Activated B cell treated with CpG ODN at 0.5 μM for 24 hours (primary cell): ENCODE results near the gene SRSF2. TPM values are rescaled to one million over a fixed set of nuclear protein-coding genes. Genes with fewer than 3 reads are reported as not detected.

Experiments
- ATAC-seq: fragments of 200-7000 bp; cut with Tn5 transposase; one replicate; pipeline ENCODE4 v1.10.0; 2021; ENCODE audit warnings: low read depth, mild to moderate bottlenecking, moderate library complexity
- CTCF ChIA-PET: fragments of 350-600 bp; sonication (Branson Sonifier 250); formaldehyde crosslinking; loops from one replicate; lab custom pipeline; 2021; ENCODE audit warnings: antibody characterized with exemption; lab: Charles Lee
- POLR2A ChIA-PET: fragments of 350-600 bp; sonication (Branson Sonifier 250); formaldehyde crosslinking; loops from one replicate; lab custom pipeline; 2021; ENCODE audit warnings: antibody characterized with exemption; lab: Charles Lee
- DNase-seq: peaks from one replicate; pipeline ENCODE4 v3.0.0; 2022
- H3K27ac Mint-ChIP-seq: one replicate; pipeline ENCODE4 v1.8.0; 2020; ENCODE audit warnings: mixed read lengths
- H3K27me3 Mint-ChIP-seq: one replicate; pipeline ENCODE4 v1.8.0; 2021; ENCODE audit warnings: mixed read lengths
- H3K36me3 Mint-ChIP-seq: one replicate; pipeline ENCODE4 v1.8.0; 2021; ENCODE audit warnings: low read depth, mixed read lengths
- H3K4me1 Mint-ChIP-seq: one replicate; pipeline ENCODE4 v1.8.0; 2021; ENCODE audit warnings: mixed read lengths
- H3K4me3 Mint-ChIP-seq: one replicate; pipeline ENCODE4 v1.8.0; 2020; ENCODE audit warnings: mild to moderate bottlenecking, mixed read lengths
- H3K9me3 Mint-ChIP-seq: one replicate; pipeline ENCODE4 v1.8.0; 2020; ENCODE audit warnings: mixed read lengths
- intact Hi-C: fragments of 100-400 bp; cut with micrococcal nuclease; formaldehyde crosslinking; loops from one replicate; pipeline ENCODE4 v1.15.1; 2024
- total RNA-seq: library from RNA; stranded (reverse); gene quantifications from 2 replicates; pipeline ENCODE4 v1.2.3, GENCODE V29; 2022
- TF ChIP-seq, protein P1 (sequence below): fragments of 200-600 bp; IDR thresholded peaks from one replicate; pipeline ENCODE4 v1.8.0; 2022; ENCODE audit warnings: antibody characterized with exemption, mild to moderate bottlenecking

The SRSF2 gene
- total RNA-seq, 1 donor from 2014 or later: 367 TPM

DNA sequence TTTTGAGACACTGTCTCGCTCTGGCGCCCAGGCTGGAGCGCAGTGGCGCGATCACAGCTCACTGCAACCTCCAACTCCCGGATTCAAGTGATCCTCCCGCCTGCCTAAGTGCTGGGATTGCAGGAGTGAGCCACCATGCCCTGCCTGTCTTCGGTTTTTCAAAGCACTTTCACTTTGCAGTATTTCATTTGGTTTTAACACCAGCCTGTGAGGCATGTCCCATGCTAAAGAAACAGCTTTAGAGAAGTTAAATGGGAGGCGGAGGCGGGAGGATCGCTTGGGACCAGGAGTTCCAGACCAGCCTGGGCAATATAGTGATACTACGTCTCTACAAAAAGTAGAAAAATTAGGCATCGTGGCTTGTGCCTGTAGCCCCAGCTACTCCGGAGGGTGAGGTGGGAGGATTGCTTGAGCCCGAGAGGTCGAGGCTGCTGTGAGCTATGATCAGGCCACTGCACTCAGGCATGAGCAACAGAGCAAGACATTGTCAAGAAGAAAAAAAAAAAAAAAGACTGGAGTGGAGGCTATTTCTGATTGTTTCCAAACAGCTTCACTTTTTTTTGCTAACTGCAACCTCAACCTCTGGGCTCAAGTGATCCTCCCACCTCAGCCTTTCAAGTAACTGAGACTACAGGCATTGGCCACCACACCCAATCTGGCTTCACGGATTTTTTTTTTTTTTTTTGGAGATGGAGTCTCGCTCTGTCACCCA lies 9.2 kb downstream of the SRSF2 start:
- DNase-seq (no peak), ATAC-seq (no peak)
- Mint-ChIP-seq H3K27me3 (no peaks in the 10 kb centered on the region), H3K4me3 (peak overlapping the region; percentile 96), H3K27ac (peak overlapping the region; percentile 95), H3K4me1 (peaks cover 62% of the 10 kb centered on the region), H3K36me3 (peaks cover 67% of the 10 kb centered on the region), H3K9me3 (no peaks in the 10 kb centered on the region)
- TF ChIP-seq, protein P1, sequence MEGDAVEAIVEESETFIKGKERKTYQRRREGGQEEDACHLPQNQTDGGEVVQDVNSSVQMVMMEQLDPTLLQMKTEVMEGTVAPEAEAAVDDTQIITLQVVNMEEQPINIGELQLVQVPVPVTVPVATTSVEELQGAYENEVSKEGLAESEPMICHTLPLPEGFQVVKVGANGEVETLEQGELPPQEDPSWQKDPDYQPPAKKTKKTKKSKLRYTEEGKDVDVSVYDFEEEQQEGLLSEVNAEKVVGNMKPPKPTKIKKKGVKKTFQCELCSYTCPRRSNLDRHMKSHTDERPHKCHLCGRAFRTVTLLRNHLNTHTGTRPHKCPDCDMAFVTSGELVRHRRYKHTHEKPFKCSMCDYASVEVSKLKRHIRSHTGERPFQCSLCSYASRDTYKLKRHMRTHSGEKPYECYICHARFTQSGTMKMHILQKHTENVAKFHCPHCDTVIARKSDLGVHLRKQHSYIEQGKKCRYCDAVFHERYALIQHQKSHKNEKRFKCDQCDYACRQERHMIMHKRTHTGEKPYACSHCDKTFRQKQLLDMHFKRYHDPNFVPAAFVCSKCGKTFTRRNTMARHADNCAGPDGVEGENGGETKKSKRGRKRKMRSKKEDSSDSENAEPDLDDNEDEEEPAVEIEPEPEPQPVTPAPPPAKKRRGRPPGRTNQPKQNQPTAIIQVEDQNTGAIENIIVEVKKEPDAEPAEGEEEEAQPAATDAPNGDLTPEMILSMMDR: no peak
- ChIA-PET POLR2A (interaction anchor here (0.6 to 6.0 kb wide), 23 partner anchors 9 to 1736 kb away, joined by 3 to 218 read pairs (median 4); partner anchors contain the start of genes MFSD11, SEC14L1, SRSF2 and TRIM65), CTCF (interaction anchor here (0.7 to 1.6 kb wide), 6 partner anchors 7 to 200 kb away, joined by 3 to 4 read pairs (median 3); partner anchors contain the start of gene MFSD11)
- intact Hi-C loops: loop anchor here (1.0 to 10.0 kb wide), 5 partner anchors 111 to 1231 kb away; partner anchors contain the start of genes PRPSAP1 and TNRC6C

DNA sequence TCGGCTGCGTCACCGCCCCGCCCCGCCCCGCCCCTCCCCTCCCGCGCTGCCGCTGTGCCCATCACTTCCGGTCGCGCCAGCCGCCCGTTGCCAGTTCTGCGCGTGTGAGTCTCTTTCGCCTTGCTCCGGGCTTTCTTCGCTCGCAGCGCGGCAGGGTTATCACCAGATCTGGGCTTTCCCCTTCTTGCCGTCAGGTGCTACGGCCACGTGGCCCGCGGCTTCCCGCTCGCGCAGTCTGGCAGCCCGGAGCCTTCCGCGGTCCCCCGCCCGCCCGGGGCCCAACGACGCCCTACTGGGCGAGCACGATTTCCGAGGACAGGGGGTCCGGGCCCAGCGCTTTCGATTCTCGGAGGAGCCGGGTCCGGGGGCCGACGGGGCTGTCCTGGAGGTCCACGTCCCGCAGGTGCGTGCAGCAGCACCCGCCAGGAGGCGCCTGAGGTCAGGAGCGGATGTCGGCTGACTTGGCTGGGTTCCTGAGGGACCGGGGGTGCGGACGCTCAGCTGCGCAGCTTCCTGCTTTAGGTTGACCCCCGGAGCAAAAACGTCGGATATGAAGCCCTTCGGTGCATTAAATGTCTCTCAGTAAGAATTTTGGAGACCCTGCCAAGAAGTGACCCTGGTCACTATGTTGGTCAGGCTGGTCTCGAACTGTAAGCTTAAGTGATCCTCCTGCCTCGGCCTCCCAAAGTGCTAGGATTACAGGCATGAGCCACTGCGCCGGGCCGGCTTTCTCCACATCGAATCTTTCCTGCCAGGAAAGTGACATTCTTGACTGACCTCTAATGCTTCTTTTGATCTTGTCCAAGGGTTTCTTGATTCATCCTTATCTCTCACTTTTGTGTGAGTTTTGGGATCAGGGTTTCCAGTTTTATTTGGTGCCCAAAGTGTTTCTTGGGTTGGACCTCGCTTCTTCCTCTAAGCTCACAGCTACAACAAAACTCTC lies 10.1 kb downstream of the SRSF2 start, which contains the start of gene METTL23:
Gene METTL23 (plus strand): TSS at position 64 of the 943 bp plus-strand sequence. CDS start 2,872 bp downstream, outside the sequence.
- DNase-seq: peak; percentile 84
- Mint-ChIP-seq H3K4me1 (peaks cover 56% of the 10 kb centered on the region), H3K36me3 (peaks cover 68% of the 10 kb centered on the region), H3K9me3 (no peaks in the 10 kb centered on the region), H3K27me3 (no peaks in the 10 kb centered on the region), H3K27ac (peak within 1 kb of the TSS; percentile 95), H3K4me3 (peak within 1 kb of the TSS; percentile 96)
- TF ChIP-seq, protein P1: peak; percentile 19
- ATAC-seq: peak; percentile 60
- ChIA-PET POLR2A (interaction anchor here (0.6 to 6.0 kb wide), 20 partner anchors 10 to 831 kb away, joined by 3 to 218 read pairs (median 4); partner anchors contain the start of genes MFSD11, SEC14L1, SRSF2 and TRIM65), CTCF (interaction anchor here (0.9 to 1.6 kb wide), 5 partner anchors 8 to 47 kb away, joined by 3 to 4 read pairs (median 3); partner anchors contain the start of gene MFSD11)
- intact Hi-C loops: loop anchor here (1.0 to 10.0 kb wide), 10 partner anchors 10 to 1232 kb away; partner anchors contain the start of genes PRPSAP1, SEC14L1, SRSF2 and TNRC6C

DNA sequence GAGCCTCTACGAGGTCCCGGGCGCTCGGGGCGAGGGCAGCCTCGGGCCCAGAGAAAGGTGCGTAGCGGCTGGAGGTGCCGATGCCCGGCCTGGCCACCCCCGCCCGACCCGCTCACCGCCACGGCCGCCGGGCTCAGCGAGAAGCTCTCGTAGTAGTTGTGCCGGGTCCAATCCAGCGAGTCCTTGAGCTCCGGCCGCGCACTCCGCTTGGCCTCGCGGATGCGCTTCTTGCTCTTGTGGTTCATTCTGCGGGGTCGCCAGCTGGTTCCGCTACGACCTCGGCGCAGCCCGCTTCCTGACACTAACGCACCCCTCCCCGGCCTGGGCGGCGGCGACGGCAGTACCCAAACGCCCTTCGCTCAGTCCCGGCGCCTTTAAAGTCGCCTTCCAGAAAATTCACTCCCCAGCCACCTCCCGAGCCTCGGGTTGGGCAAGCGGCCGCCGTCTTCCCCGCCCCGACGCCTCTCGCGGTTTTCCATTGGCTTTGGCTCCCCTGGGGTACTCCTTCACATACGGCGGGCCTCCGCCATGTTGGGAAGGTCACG lies 10.8 kb downstream of the SRSF2 start, which contains the start of gene JMJD6:
Gene JMJD6 (minus strand): TSS at position 376 of the 545 bp plus-strand sequence. CDS start 131 bp downstream, at position 245.
- H3K4me3 Mint-ChIP-seq: peak within 1 kb of the TSS; percentile 96
- ChIA-PET POLR2A (interaction anchor here (0.6 to 6.0 kb wide), 11 partner anchors 10 to 830 kb away, joined by 3 to 218 read pairs (median 5); partner anchors contain the start of genes MFSD11, SRSF2 and TRIM65), CTCF (no interaction called here)
- peaks cover 68% of the 10 kb centered on the region for H3K36me3 Mint-ChIP-seq
- no peaks in the 10 kb centered on the region for H3K9me3 Mint-ChIP-seq
- peak; percentile 83 for DNase-seq
- ATAC-seq: peak; percentile 75
- peak within 1 kb of the TSS; percentile 95 for H3K27ac Mint-ChIP-seq
- peaks cover 48% of the 10 kb centered on the region for H3K4me1 Mint-ChIP-seq
- H3K27me3 Mint-ChIP-seq: no peaks in the 10 kb centered on the region
- intact Hi-C loops: loop anchor here (1.0 to 10.0 kb wide), 9 partner anchors 11 to 1232 kb away; partner anchors contain the start of genes PRPSAP1, SEC14L1, SRSF2 and TNRC6C
- TF ChIP-seq, protein P1: no peak

DNA sequence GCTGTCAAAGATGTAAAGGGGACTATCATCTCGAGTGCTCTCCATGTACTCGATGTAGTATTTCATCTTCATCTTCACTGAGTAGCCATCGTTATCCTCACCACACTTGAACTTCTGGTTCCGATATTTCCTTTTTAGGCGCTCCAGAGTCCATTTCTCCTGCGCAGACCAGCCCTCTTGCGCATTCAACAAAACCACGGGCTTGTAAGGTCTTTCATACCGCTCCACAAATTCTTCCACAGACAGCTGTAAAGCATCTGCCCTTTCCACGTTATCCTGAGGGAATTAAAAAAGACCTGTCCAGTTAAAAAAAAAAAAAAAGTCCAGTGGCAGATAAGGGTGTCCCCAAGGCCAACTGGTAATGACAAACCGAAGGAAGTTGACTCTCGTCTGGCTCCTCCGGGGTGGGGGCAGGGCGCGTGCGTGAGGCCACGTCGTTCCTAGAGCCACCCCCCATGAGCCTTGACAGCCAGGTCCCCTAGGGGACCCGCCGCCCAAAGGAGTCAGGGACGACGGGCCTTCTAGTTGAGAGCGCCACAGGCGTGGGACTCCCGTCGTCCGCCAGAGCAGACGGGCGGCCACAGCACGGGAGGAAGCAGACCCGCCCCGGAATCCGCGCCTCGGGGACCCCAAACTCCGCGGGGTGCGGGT lies 11.4 kb downstream of the SRSF2 start:
- Mint-ChIP-seq H3K27ac (peak overlapping the region; percentile 83), H3K4me3 (peak overlapping the region; percentile 96), H3K4me1 (peaks cover 46% of the 10 kb centered on the region), H3K27me3 (no peaks in the 10 kb centered on the region), H3K9me3 (no peaks in the 10 kb centered on the region), H3K36me3 (peaks cover 70% of the 10 kb centered on the region)
- intact Hi-C loops: loop anchor here (1.0 to 10.0 kb wide), 9 partner anchors 12 to 1233 kb away; partner anchors contain the start of genes PRPSAP1, SEC14L1, SRSF2 and TNRC6C
- DNase-seq: peak; percentile 61
- TF ChIP-seq, protein P1: no peak
- peak; percentile 29 for ATAC-seq
- CTCF ChIA-PET: interaction anchor here (0.8 kb wide), 1 partner anchor 11 kb away, joined by 4 read pairs; no protein-coding TSS in a partner anchor
- POLR2A ChIA-PET: interaction anchor here (0.6 to 6.0 kb wide), 12 partner anchors 10 to 679 kb away, joined by 3 to 218 read pairs (median 6); partner anchors contain the start of genes MFSD11 and SRSF2
